Omental fat pad (tissue), 4 donors: ENCODE data around the gene HOXC11. TPM values are rescaled to one million over a fixed set of nuclear protein-coding genes. Genes with fewer than 3 reads are reported as not detected.

Source experiments
- ATAC-seq: fragments of 150-250 bp; one replicate; pipeline ENCODE4 v1.9.1; 2016; ENCODE audit warnings: mild to moderate bottlenecking, moderate library complexity; ENCODE audit not compliant: low FRiP score
- DNase-seq: peaks from one replicate; pipeline ENCODE4 v3.0.0-alpha.2; 2019; ENCODE audit warnings: low spot score
- total RNA-seq, 4 donors: library from RNA; depleted of rRNA; stranded (reverse); fragments of >200 nt; gene quantifications; one replicate each; pipeline ENCODE4 v1.1.0, GENCODE V29; 2016
- TF ChIP-seq, protein P1 (sequence below), 3 donors: fragments of 450-650 bp; IDR thresholded peaks; one replicate each; pipeline ENCODE4 v1.5.1; 2016 to 2017; ENCODE audit warnings: antibody characterized with exemption in 3 of 3, mild to moderate bottlenecking in 3 of 3, moderate library complexity in 2 of 3

HOXC11 gene
- total RNA-seq, 4 donors from 2014 or later, result not detected

- ATAC-seq (no peak), DNase-seq (no peak)
- TF ChIP-seq, protein P1, sequence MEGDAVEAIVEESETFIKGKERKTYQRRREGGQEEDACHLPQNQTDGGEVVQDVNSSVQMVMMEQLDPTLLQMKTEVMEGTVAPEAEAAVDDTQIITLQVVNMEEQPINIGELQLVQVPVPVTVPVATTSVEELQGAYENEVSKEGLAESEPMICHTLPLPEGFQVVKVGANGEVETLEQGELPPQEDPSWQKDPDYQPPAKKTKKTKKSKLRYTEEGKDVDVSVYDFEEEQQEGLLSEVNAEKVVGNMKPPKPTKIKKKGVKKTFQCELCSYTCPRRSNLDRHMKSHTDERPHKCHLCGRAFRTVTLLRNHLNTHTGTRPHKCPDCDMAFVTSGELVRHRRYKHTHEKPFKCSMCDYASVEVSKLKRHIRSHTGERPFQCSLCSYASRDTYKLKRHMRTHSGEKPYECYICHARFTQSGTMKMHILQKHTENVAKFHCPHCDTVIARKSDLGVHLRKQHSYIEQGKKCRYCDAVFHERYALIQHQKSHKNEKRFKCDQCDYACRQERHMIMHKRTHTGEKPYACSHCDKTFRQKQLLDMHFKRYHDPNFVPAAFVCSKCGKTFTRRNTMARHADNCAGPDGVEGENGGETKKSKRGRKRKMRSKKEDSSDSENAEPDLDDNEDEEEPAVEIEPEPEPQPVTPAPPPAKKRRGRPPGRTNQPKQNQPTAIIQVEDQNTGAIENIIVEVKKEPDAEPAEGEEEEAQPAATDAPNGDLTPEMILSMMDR (IDR thresholded peaks at IDR 0.05), result no peak
Observed at GRCh38 chr12:53989227-53990113, 16.5 kb downstream of the HOXC11 start.

DNA sequence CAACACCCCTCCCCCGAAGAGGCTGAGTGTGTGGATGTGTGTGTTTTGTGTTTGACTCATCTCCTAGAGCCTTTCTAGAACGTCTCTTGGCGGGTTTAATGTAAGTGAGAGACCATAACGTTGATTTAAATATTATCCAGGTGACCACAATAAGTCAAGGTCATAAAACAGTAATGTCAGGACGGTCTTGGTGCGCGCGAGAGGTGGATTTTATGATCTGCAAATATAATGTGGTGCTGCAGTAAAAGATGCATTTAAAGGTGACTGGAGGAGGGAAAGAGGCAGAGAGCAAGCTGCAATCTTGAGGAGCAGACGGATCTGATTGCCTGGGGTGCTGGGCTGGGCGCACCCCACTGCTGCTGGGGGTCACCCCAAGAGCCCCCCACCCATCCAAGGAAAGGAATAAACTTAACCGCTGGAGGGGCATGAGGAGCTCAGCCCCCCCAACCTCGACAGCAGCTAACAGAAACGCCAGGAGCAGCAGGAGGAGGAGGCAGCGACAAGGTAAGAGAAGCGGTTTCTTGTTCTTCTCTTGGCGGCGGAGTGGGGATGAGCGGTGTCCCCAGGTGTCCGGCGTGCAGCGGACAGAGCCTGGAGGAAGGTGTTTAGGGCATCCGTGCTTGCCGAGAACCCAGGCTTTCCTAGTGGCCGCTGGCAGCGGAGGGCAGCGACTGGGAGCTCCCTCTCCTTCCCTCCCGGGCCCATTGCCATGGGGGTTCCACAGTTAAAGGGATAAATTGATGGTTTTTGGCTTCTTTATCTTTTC lies 17.6 kb downstream of the HOXC11 start:
- no peak for DNase-seq
- no peak for ATAC-seq
- TF ChIP-seq, protein P1 (IDR thresholded peaks at IDR 0.05), result no peak

DNA sequence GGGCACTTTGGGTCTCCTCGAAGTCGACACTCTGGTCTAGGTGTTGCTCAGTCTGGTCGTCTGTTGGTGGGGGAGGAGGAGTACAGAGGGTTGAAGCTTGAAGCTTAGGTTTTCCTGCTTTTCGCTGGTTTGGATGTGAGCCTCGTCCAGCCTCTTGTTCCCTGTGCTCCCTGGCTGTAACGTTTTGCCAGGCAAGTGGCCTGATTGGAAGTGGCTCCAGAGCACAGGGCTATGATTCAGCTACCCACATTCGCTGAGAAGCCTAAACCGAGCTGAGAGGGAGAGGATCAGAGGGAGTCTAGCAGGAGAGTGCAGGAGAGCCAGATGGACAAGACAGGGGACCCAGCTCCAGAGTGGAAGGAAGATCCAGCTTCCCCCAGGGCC lies 18.1 kb downstream of the HOXC11 start:
- TF ChIP-seq, protein P1 (IDR thresholded peaks at IDR 0.05), result no peak
- DNase-seq, result no peak
- no peak for ATAC-seq

DNA sequence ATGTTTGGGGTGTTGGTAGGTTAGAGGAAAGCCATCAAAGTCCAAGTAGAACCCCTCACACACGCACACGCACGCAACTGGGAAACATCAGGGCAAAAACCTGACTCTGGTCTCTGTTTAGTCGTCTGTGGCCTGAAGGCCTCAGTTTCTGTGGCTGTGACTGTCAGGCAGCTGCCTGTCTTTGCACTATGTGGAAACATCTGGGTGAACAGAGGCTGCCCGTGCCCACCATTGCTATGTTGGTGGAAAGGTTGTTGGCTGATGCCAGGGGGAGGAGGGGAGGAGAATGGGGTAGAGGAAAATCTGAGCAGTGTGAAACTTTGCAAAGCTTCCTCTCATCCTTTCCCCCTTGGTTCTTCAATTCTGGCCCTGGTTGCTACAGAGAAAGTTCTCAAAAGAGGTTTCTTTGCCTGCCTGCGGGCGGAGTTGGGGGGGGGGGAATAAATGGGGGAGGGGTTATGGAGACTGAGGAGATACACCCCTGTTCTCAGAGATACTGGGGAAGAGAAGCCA lies 19.5 kb downstream of the HOXC11 start:
- TF ChIP-seq, protein P1 (IDR thresholded peaks at IDR 0.05), result no peak
- ATAC-seq (no peak), DNase-seq (no peak)

DNA sequence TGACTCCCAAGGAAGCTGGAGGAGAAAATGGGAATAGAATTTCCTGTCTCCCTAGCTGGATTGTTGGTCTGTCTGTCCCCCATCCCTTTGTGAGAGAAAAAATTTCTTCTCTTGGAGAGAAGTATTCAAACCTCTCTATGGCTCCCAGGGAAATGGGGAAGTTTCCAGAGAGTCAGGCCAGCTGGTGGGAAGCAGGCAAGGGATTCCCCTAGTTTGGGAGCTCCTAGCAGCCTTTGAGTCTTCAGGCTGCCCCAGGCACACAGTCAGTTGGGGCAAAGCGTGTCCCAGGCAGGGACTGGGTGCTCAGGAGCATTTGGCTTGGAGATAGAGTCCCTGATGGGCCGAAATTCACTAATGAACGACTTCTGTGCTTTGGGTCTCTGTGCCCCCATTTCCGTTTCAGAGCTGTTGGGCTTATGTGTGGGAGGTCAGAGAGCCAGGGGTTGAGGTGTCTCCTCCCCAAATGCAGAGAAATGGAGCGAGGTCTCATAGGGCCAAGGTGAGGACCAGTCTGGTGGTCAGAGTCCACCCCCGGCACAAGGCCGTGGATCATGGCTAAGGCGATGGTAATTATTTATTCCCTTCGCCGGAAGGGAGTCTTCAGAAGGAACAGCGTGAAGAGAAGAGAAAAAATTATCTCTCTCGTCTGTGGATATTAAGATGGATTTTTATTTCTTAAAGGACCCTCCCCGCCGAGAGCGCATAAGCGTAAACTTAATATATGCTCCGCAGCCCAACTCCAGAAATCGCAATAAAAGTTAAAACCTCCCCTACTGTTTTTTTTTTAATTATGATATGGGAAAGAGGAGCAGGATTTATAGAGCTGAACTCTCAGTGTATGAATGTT lies 20.5 kb downstream of the HOXC11 start:
- TF ChIP-seq, protein P1 (IDR thresholded peaks at IDR 0.05), result no peak
- DNase-seq (no peak), ATAC-seq (no peak)

GRCh38 chr12:53994009-53994263 lies 21.0 kb downstream of the HOXC11 start:
- ATAC-seq (no peak), DNase-seq (no peak)
- TF ChIP-seq, protein P1 (IDR thresholded peaks at IDR 0.05), result no peak
